Ascending aorta (tissue), 2 donors: ENCODE measurements around the gene COX6B2. TPM values are rescaled to one million over a fixed set of nuclear protein-coding genes. Genes with fewer than 3 reads are reported as not detected.
"Not testable (repeated sequence)": the region's sequence is repeated elsewhere in the genome, so short reads cannot be mapped to it uniquely, and the experiment has no call there.

ENCODE experiments used
- DNase-seq, 2 donors: peaks; one replicate each; pipeline ENCODE4 v3.0.0-alpha.2; 2019; ENCODE audit warnings: low spot score in 2 of 2
- H3K27ac ChIP-seq, 2 donors: fragments of 200-600 bp; sonication (generic); one replicate each; pipeline ENCODE4 v1.5.1; 2016 to 2017; ENCODE audit warnings: mild to moderate bottlenecking in 1 of 2
- H3K27me3 ChIP-seq: fragments of 200-600 bp; sonication (generic); one replicate; pipeline ENCODE4 v1.5.1; 2017
- H3K36me3 ChIP-seq, 2 donors: fragments of 200-600 bp; sonication (generic); one replicate each; pipeline ENCODE4 v1.5.1; 2016
- H3K4me1 ChIP-seq, 2 donors: fragments of 200-600 bp; sonication (generic); one replicate each; pipeline ENCODE4 v1.5.1; 2016 to 2017; ENCODE audit warnings: mild to moderate bottlenecking in 1 of 2
- H3K4me3 ChIP-seq, 2 donors: fragments of 200-600 bp; sonication (generic); one replicate each; pipeline ENCODE4 v1.5.1; 2016 to 2017; ENCODE audit warnings: mild to moderate bottlenecking in 1 of 2
- H3K9me3 ChIP-seq, 2 donors: fragments of 200-600 bp; sonication (generic); one replicate each; pipeline ENCODE4 v1.5.1; 2016
- intact Hi-C: fragments of 100-400 bp; cut with DNase I; formaldehyde crosslinking; loops from one replicate; pipeline ENCODE4 v1.15.1; 2023
- total RNA-seq: library from RNA; depleted of rRNA; stranded (reverse); fragments of >200 nt; gene quantifications from one replicate; pipeline ENCODE4 v1.1.0, GENCODE V29; 2016
- TF ChIP-seq, protein P1 (sequence below), 3 experiments: fragments of 200-600 bp in 2 of 3; fragments of 450-650 bp in 1 of 3; sonication (generic) in 2 of 3; IDR thresholded peaks; one replicate each; pipeline ENCODE4 v1.5.1; 2016 to 2019; ENCODE audit warnings: antibody characterized with exemption in 3 of 3, mild to moderate bottlenecking in 1 of 3, moderate library complexity in 1 of 3

COX6B2 gene, protein sequence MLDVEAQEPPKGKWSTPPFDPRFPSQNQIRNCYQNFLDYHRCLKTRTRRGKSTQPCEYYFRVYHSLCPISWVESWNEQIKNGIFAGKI
- total RNA-seq: not detected

DNA sequence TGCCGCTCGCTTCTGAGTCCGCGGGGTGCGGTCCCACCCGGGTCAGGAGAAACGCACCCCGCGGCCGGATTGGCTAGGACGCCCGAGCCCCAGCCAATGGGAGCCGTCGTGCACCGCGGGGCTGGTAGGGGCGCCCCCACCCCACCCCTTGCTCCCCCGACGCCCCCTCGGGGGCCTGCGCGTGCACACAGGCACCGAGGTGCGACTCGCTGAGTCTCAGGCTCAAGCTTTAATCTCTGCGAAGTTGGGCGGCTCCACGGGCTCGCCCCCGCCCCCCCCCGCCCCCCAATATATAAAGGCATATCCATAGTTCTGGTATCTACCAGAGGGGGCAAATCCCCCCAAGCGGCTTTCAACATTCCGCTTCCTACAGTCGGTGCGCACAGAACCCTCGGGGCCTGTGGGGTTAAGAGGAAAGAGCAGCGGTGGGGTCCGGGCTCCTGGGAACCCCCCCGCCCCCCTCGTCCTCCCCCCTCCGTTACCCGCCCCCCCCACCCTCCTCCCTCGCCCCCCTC, at the start of gene COX6B2:
Gene COX6B2, minus strand, starts transcription at position 22 of the 515 bp plus-strand sequence. CDS start 198 bp downstream, outside the sequence.
- no peak for DNase-seq
- Histone ChIP-seq H3K4me3 (peak within 1 kb of the TSS; percentile 47 to 59), H3K27ac (no peak within 1 kb of the TSS), H3K36me3 (no peaks in the 10 kb centered on the region), H3K27me3 (peaks cover 11% of the 10 kb centered on the region), H3K9me3 (no peaks in the 10 kb centered on the region), H3K4me1 (peaks cover 3 to 12% of the 10 kb centered on the region in 2 donors)
- intact Hi-C loops: no loop called here
- TF ChIP-seq, protein P1, sequence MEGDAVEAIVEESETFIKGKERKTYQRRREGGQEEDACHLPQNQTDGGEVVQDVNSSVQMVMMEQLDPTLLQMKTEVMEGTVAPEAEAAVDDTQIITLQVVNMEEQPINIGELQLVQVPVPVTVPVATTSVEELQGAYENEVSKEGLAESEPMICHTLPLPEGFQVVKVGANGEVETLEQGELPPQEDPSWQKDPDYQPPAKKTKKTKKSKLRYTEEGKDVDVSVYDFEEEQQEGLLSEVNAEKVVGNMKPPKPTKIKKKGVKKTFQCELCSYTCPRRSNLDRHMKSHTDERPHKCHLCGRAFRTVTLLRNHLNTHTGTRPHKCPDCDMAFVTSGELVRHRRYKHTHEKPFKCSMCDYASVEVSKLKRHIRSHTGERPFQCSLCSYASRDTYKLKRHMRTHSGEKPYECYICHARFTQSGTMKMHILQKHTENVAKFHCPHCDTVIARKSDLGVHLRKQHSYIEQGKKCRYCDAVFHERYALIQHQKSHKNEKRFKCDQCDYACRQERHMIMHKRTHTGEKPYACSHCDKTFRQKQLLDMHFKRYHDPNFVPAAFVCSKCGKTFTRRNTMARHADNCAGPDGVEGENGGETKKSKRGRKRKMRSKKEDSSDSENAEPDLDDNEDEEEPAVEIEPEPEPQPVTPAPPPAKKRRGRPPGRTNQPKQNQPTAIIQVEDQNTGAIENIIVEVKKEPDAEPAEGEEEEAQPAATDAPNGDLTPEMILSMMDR (IDR thresholded peaks at IDR 0.05): no peak

DNA sequence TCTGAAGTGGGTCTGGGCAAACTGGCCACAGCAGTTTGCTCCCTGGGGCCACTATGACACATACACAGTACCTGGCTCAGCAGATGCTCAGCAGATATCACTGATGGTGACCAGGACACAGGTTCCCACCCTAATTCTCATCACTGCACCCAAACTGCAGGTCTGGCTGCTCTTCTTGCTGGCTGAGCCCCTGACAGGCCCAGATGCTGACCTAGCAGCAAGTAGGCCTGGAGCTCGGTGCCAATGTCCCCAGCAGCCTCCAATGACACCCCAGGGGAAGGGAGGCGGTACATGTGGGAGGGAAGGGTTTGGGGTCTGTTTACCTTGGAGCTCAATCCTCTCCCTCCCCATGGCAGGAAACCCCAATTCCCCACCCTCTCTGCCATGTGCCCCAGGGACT, 48.0 kb upstream of the COX6B2 start:
- TF ChIP-seq, protein P1 (IDR thresholded peaks at IDR 0.05): no peak
- Histone ChIP-seq H3K4me1 (peaks cover 7 to 13% of the 10 kb centered on the region in 2 donors), H3K9me3 (no peaks in the 10 kb centered on the region), H3K36me3 (peaks cover 19 to 42% of the 10 kb centered on the region in 2 donors), H3K27ac (no peak overlapping the region), H3K27me3 (no peaks in the 10 kb centered on the region), H3K4me3 (no peak overlapping the region)
- DNase-seq: no peak
- intact Hi-C loops: loop anchor here (10.0 kb wide), 1 partner anchor 912 kb away; the partner anchor contains the start of gene ZSCAN5A

DNA sequence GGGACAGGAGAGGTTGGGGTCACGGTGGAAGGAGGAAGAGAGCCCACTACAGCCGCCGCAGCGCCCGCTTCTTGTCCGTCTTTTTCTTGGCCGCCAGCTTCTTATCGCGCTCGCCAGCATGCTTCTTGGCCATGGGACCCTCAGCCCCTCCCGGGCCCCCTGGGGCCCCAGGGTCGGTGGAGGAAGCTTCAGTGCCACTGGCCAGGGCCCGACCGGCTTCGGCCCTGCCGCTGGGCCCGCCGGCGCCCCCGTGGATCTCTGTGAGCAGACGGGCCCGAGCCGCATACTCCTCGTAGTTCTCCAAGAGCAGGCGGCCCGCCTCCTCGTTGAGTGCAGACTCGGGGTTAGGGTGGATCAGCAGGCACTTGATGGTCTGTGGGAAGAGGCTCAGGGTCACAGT, 46.9 kb upstream of the COX6B2 start:
- H3K4me3 ChIP-seq, H3K27me3 ChIP-seq, H3K27ac ChIP-seq, H3K4me1 ChIP-seq, H3K9me3 ChIP-seq, DNase-seq: not testable (repeated sequence)
- intact Hi-C loops: loop anchor here (10.0 kb wide), 1 partner anchor 913 kb away; the partner anchor contains the start of gene ZSCAN5A
- peaks cover 19 to 42% of the 10 kb centered on the region in 2 donors for H3K36me3 ChIP-seq

DNA sequence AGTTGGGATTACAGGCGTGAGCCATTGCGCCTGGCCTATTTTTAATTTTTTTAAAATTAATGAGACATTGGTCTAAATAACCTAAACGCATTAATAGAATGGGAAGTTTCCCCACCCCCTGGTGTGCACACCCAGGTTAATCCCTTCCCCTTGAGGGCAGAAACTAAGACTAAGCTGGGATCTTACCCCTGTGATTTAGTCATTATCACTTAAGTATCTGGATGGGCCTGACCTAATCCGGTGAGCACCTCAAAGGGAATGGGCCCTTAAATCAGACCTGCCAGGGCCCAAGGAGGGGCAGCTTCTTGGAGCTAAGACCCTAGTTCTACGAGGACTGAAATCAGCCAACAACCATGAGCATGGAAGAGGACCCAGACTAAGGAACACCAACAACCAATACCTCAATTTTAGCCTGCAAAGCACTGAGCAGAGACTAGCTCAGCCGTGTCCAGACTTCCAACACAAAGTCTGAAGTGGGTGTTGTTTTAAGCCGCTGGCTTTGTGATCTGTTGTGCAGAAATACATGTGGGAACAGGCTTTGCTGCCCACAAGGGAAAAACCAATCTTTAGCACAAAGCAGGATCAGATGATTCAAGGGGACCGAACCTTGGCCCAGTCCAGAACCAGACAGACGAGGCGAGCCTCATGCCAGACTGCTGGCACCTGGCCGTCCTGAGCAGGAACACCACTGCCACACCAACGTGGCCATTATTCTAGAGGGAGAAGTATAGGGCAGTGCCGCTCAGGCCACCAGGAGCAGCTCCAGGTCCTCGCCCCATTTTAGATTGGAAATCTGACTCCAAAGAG, 46.0 kb upstream of the COX6B2 start:
- Histone ChIP-seq H3K36me3 (peaks cover 19 to 42% of the 10 kb centered on the region in 2 donors), H3K27ac (no peak overlapping the region), H3K27me3 (no peaks in the 10 kb centered on the region), H3K4me3 (no peak overlapping the region), H3K4me1 (no peaks in the 10 kb centered on the region), H3K9me3 (no peaks in the 10 kb centered on the region)
- TF ChIP-seq, protein P1 (IDR thresholded peaks at IDR 0.05): no peak
- DNase-seq: no peak
- intact Hi-C loops: loop anchor here (10.0 kb wide), 1 partner anchor 914 kb away; the partner anchor contains the start of gene ZSCAN5A

DNA sequence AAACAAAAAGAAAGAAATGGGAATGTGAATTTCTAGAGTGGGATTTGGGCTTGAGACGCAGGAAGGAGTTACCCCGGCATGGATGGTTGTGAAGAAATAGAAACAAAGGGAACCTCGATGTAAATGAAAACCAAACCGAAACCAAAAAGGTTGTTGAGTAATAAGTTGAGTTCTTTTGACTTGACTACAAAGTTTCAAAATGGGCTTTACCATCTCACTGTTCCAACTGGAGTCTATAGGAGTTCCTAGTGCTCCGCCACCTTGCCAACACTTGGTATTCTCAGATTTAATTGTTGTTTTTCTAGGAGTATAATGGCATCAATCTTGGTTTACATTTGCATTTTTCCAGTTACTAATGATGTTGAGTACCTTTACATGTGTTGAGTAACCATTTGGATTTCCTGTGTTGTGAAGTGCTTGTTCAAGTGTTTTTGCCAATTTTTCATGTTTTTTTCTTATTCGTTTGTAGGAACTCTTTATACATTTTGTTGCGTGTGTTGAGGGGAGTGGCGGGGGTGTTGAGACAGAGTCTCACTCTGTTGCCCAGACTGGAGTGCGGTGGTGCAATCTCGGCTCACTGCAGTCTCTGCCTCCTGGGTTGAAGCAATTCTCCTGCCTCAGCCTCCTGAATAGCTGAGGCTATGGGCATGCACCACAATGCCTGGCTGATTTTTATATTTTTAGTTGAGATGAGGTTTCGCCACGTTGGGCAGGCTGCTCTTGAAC, 43.8 kb upstream of the COX6B2 start:
- no peak overlapping the region for H3K27ac ChIP-seq
- peaks cover 16 to 29% of the 10 kb centered on the region in 2 donors for H3K36me3 ChIP-seq
- intact Hi-C loops: no loop called here
- DNase-seq: no peak
- H3K9me3 ChIP-seq: no peaks in the 10 kb centered on the region
- TF ChIP-seq, protein P1 (IDR thresholded peaks at IDR 0.05): no peak
- no peaks in the 10 kb centered on the region for H3K4me1 ChIP-seq
- H3K4me3 ChIP-seq: no peak overlapping the region
- no peaks in the 10 kb centered on the region for H3K27me3 ChIP-seq
